Loucy (cell line): ENCODE results near the gene GNAI1.

Experiments
- H2AFZ ChIP-seq: fragments of 200-600 bp; sonication (generic); 2 replicates; pipeline ENCODE4 v1.6.0; 2016; ENCODE audit warnings: antibody characterized with exemption, mild to moderate bottlenecking, low read length, moderate library complexity
- H3F3A ChIP-seq: fragments of 200-600 bp; 2 replicates; pipeline ENCODE4 v1.6.0; 2016; ENCODE audit warnings: antibody characterized with exemption, low read depth, mild to moderate bottlenecking
- H3K27me3 ChIP-seq: fragments of 200-600 bp; sonication (generic); 2 replicates; pipeline ENCODE4 v1.6.1; 2014; ENCODE audit warnings: low read length, mild to moderate bottlenecking; ENCODE audit not compliant: insufficient read depth, poor library complexity, severe bottlenecking
- H3K36me3 ChIP-seq: fragments of 200-600 bp; sonication (generic); 2 replicates; pipeline ENCODE4 v1.6.1; 2016; ENCODE audit warnings: low read length; ENCODE audit not compliant: insufficient read depth
- H3K4me1 ChIP-seq: fragments of 200-600 bp; sonication (generic); 2 replicates; pipeline ENCODE4 v1.5.1; 2014; ENCODE audit warnings: low read length, mild to moderate bottlenecking; ENCODE audit not compliant: insufficient read depth, poor library complexity, severe bottlenecking
- H3K4me2 ChIP-seq: fragments of 200-600 bp; sonication (generic); 2 replicates; pipeline ENCODE4 v1.6.0; 2014; ENCODE audit warnings: antibody characterized with exemption, low read length, low read depth, mild to moderate bottlenecking; ENCODE audit not compliant: poor library complexity, severe bottlenecking
- H3K4me3 ChIP-seq: fragments of 200-600 bp; sonication (generic); 2 replicates; pipeline ENCODE4 v1.5.1; 2014; ENCODE audit warnings: low read length, mild to moderate bottlenecking, mixed read lengths; ENCODE audit not compliant: poor library complexity, severe bottlenecking
- H3K79me2 ChIP-seq: fragments of 200-600 bp; sonication (generic); 2 replicates; pipeline ENCODE4 v1.6.1; 2014; ENCODE audit warnings: low read length; ENCODE audit not compliant: insufficient read depth
- H3K9ac ChIP-seq: fragments of 200-600 bp; sonication (generic); 2 replicates; pipeline ENCODE4 v1.6.0; 2014; ENCODE audit warnings: mild to moderate bottlenecking, low read depth, low read length, moderate library complexity; ENCODE audit not compliant: poor library complexity, severe bottlenecking
- H3K9me2 ChIP-seq: fragments of 200-600 bp; sonication (generic); replicated peaks from 2 replicates; pipeline ENCODE4 v1.6.1; 2016; ENCODE audit warnings: low read depth, low read length, mixed read lengths
- H3K9me3 ChIP-seq: fragments of 200-600 bp; sonication (generic); 2 replicates; pipeline ENCODE4 v1.6.1; 2014; ENCODE audit warnings: mild to moderate bottlenecking, antibody characterized with exemption, low read length, low read depth; ENCODE audit not compliant: insufficient read depth
- H4K20me1 ChIP-seq: fragments of 200-600 bp; sonication (generic); 2 replicates; pipeline ENCODE4 v1.6.0; 2014; ENCODE audit warnings: antibody characterized with exemption, low read length, mild to moderate bottlenecking; ENCODE audit not compliant: insufficient read depth, poor library complexity, severe bottlenecking
- CTCF ChIP-seq: fragments of 200-600 bp; sonication (generic); conservative IDR thresholded peaks from 2 replicates; pipeline ENCODE4 v1.5.1; 2014; ENCODE audit warnings: mild to moderate bottlenecking, antibody characterized with exemption, low read length
- EZH2phosphoT487 ChIP-seq: fragments of 200-600 bp; IDR thresholded peaks from 2 replicates; pipeline ENCODE4 v1.6.1; 2018; ENCODE audit warnings: antibody characterized with exemption, mild to moderate bottlenecking, moderate library complexity, borderline replicate concordance

The GNAI1 gene

GRCh38 chr7:80272560-80273239 is 138.1 kb downstream of the GNAI1 start:
- peaks cover 6% of the 10 kb centered on the region for H3F3A ChIP-seq

GRCh38 chr7:80273327-80273726 is 138.7 kb downstream of the GNAI1 start:
- H3K4me2 ChIP-seq, result no peak overlapping the region
- H3K9ac ChIP-seq, result no peak overlapping the region
- no peaks in the 10 kb centered on the region for H3K79me2 ChIP-seq
- H3K9me2 ChIP-seq, result no peaks in the 10 kb centered on the region
- no peaks in the 10 kb centered on the region for H4K20me1 ChIP-seq
- no peak overlapping the region for H3K4me3 ChIP-seq
- H3F3A ChIP-seq, result peaks cover 6% of the 10 kb centered on the region
- H3K36me3 ChIP-seq, result no peaks in the 10 kb centered on the region
- TF ChIP-seq EZH2phosphoT487 (no peak), CTCF (no peak)
- no peak overlapping the region for H2AFZ ChIP-seq
- no peaks in the 10 kb centered on the region for H3K27me3 ChIP-seq
- no peaks in the 10 kb centered on the region for H3K9me3 ChIP-seq
- H3K4me1 ChIP-seq, result peaks cover 18% of the 10 kb centered on the region

More at GRCh38 chr7:80272560-80273239, 138.1 kb downstream of the GNAI1 start:
- Histone ChIP-seq H3K27me3 (no peaks in the 10 kb centered on the region), H3K9me3 (no peaks in the 10 kb centered on the region), H3K4me3 (no peak overlapping the region), H3K36me3 (no peaks in the 10 kb centered on the region), H3K4me1 (peaks cover 13% of the 10 kb centered on the region), H3K79me2 (no peaks in the 10 kb centered on the region), H2AFZ (no peak overlapping the region), H3K9ac (no peak overlapping the region), H4K20me1 (no peaks in the 10 kb centered on the region), H3K4me2 (no peak overlapping the region), H3K9me2 (no peaks in the 10 kb centered on the region)
- TF ChIP-seq EZH2phosphoT487 (no peak), CTCF (no peak)

- peaks cover 6% of the 10 kb centered on the region for H3F3A ChIP-seq
- H3K9me2 ChIP-seq, result no peaks in the 10 kb centered on the region
- H3K36me3 ChIP-seq, result no peaks in the 10 kb centered on the region
- H3K4me1 ChIP-seq, result peaks cover 24% of the 10 kb centered on the region
- no peaks in the 10 kb centered on the region for H3K9me3 ChIP-seq
- no peaks in the 10 kb centered on the region for H4K20me1 ChIP-seq
- no peak overlapping the region for H2AFZ ChIP-seq
- H3K4me2 ChIP-seq, result no peak overlapping the region
- no peak for TF ChIP-seq EZH2phosphoT487
- TF ChIP-seq CTCF, result no peak
- no peak overlapping the region for H3K9ac ChIP-seq
- H3K79me2 ChIP-seq, result no peaks in the 10 kb centered on the region
- no peak overlapping the region for H3K4me3 ChIP-seq
- no peaks in the 10 kb centered on the region for H3K27me3 ChIP-seq
These were observed 140.6 kb downstream of the GNAI1 start for GRCh38 chr7:80275192-80275605.
